Stimulated activated naive B cell treated with anti-CD40 and anti-IgM and Interleukin-4, amounts not matched to agents 10 μg/mL and 1 μg/mL and 100 μg/mL, for 72 hours (primary cell): ENCODE measurements around the gene CARD6.
"Not testable (repeated sequence)": the region's sequence is repeated elsewhere in the genome, so short reads cannot be mapped to it uniquely, and the experiment has no call there.

Experiments used
- ATAC-seq, 2 donors: fragments of 150-1000 bp; cut with Tn5 transposase; replicated peaks; 2 replicates each; pipeline ENCODE4 v1.10.0; 2021; ENCODE audit warnings: moderate library complexity in 1 of 2
- DNase-seq: peaks from one replicate; pipeline ENCODE4 v3.0.0; 2021
- H3K27ac Mint-ChIP-seq: one replicate; pipeline ENCODE4 v1.8.0; 2022; ENCODE audit warnings: mild to moderate bottlenecking, mixed read lengths
- H3K27me3 Mint-ChIP-seq, 2 donors: one replicate each; pipeline ENCODE4 v1.8.0; 2022; ENCODE audit warnings: mixed read lengths in 2 of 2
- H3K36me3 Mint-ChIP-seq, 2 donors: one replicate each; pipeline ENCODE4 v1.8.0; 2022; ENCODE audit warnings: mixed read lengths in 2 of 2, mild to moderate bottlenecking in 1 of 2
- H3K4me1 Mint-ChIP-seq, 2 donors: one replicate each; pipeline ENCODE4 v1.8.0; 2022; ENCODE audit warnings: mixed read lengths in 2 of 2, mild to moderate bottlenecking in 1 of 2
- H3K4me3 Mint-ChIP-seq, 2 donors: one replicate each; pipeline ENCODE4 v1.8.0; 2022; ENCODE audit warnings: mild to moderate bottlenecking in 2 of 2, mixed read lengths in 2 of 2, moderate library complexity in 1 of 2
- H3K9me3 Mint-ChIP-seq, 2 donors: one replicate each; pipeline ENCODE4 v1.8.0; 2022; ENCODE audit warnings: mixed read lengths in 2 of 2, mild to moderate bottlenecking in 1 of 2

The CARD6 gene

GRCh38 chr5:40872253-40872652 lies 31.1 kb downstream of the CARD6 start:
- not testable (repeated sequence) for DNase-seq, H3K4me3 Mint-ChIP-seq, H3K36me3 Mint-ChIP-seq, H3K9me3 Mint-ChIP-seq, H3K27ac Mint-ChIP-seq
- Mint-ChIP-seq H3K27me3 (peaks cover 6 to 14% of the 10 kb centered on the region in 2 donors), H3K4me1 (peaks cover 5 to 21% of the 10 kb centered on the region in 2 donors)
- peak in 1 of 2 donors; percentile 33 for ATAC-seq

GRCh38 chr5:40873286-40873880 lies 32.2 kb downstream of the CARD6 start:
- peaks cover 5 to 21% of the 10 kb centered on the region in 2 donors for H3K4me1 Mint-ChIP-seq
- ATAC-seq = no peak

DNA sequence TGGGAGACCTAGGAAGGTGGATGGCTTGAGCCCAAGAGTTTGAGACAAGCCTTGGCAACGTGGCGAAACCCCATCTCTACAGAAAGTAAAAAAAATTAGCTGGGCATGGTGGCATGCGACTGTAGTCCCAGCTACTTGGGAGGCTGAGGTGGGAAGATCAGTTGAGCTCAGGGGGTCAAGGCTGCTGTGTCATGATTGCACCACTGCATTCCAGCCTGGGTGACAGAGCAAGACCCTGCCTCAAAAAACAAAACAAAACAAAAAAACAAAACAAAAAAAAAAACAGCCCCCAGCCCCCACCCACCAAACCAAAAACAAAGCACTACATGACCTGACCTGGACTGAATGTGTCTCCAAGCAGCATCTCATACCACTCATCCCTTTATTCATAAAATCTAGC lies 34.8 kb downstream of the CARD6 start:
- Mint-ChIP-seq H3K4me1 (peaks cover 5 to 21% of the 10 kb centered on the region in 2 donors), H3K9me3 (peaks cover 7 to 9% of the 10 kb centered on the region in 2 donors), H3K27ac (no peak overlapping the region), H3K27me3 (peaks cover 5 to 7% of the 10 kb centered on the region in 2 donors), H3K4me3 (no peak overlapping the region), H3K36me3 (peaks cover 3 to 9% of the 10 kb centered on the region in 2 donors)
- no peak for ATAC-seq
- no peak for DNase-seq

More at GRCh38 chr5:40873286-40873880, 32.2 kb downstream of the CARD6 start:
- Mint-ChIP-seq H3K9me3 (peaks cover 7 to 9% of the 10 kb centered on the region in 2 donors), H3K27me3 (peaks cover 5 to 7% of the 10 kb centered on the region in 2 donors), H3K4me3 (no peak overlapping the region), H3K27ac (no peak overlapping the region), H3K36me3 (peaks cover 3 to 9% of the 10 kb centered on the region in 2 donors)
- no peak for DNase-seq

DNA sequence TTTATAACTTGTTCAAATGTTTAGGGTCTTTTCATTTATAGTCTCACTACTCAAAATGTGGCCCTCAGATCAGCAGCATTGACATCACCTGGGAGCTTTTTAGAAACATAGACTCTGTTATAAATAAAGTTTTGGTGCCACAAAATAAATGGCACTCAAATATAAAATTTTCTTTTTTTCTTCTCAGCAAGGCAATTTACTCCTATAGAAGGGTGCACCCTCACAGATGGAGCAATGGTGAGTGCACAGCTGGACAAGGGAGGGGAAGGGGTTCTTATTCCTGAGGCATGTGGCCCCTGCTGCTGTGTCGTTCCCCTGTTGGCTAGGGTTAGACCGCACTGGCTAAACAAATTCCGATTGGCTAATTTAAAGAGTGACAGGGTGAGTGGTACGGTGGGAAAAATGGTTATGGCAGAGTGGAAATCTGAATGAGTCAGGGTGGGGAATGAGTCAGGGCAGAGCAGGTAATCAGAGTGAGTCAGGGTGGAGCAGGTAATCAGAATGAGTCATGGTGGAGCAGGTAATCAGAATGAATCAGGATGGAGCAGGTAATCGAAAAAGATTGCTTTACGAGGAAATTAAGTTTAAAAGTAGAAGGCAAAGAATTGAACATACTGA lies 36.3 kb downstream of the CARD6 start:
- Mint-ChIP-seq H3K36me3 (peaks cover 9 to 14% of the 10 kb centered on the region in 2 donors), H3K9me3 (peaks cover 9 to 16% of the 10 kb centered on the region in 2 donors), H3K27ac (no peak overlapping the region), H3K27me3 (peaks cover 10 to 15% of the 10 kb centered on the region in 2 donors), H3K4me1 (peaks cover 3 to 16% of the 10 kb centered on the region in 2 donors), H3K4me3 (no peak overlapping the region)
- DNase-seq = no peak
- no peak for ATAC-seq

DNA sequence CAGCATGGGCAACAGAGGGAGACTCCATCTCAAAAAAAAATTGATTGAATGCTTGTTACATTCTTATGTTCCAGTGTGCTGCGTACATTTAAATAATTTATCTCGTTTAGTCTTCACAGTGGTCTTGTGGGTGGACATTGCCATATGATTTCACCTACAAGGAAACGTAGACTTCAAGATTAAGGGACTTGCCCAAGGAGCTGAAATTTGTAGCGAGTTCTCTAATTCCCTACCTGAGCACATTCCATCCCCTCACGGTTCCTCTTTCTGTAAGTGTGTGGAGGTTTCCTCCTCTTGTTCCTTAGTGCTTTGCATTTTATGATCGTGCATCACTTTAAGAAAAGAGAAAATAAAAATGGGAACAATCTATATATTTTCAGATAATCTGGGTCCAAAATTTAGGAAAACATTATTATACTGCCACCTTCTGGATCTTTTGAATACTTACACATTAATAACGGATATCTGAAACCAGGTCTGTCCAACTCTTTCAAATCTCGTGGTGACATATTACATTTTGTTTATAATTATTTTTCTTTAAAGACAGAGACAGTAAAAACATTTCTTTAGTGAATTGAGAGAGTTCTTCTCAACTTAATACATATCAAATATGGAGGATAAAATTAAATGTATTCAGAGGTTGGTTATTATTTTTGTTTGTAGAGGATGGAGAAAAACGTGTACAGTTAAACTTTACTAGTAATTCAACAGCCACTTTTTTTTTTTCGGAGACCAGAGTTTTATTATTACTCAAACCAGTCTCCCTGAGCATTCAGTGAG lies 38.2 kb downstream of the CARD6 start:
- H3K9me3 Mint-ChIP-seq = peaks cover 9 to 16% of the 10 kb centered on the region in 2 donors
- H3K27ac Mint-ChIP-seq = no peak overlapping the region
- DNase-seq = no peak
- peaks cover 0 to 1% of the 10 kb centered on the region in 2 donors for H3K4me1 Mint-ChIP-seq
- no peak overlapping the region for H3K4me3 Mint-ChIP-seq
- peaks cover 10 to 20% of the 10 kb centered on the region in 2 donors for H3K27me3 Mint-ChIP-seq
- ATAC-seq = peak; percentile 31 to 38
- H3K36me3 Mint-ChIP-seq = peaks cover 9 to 14% of the 10 kb centered on the region in 2 donors

GRCh38 chr5:40882291-40882690 lies 41.1 kb downstream of the CARD6 start:
- Mint-ChIP-seq H3K4me1 (no peaks in the 10 kb centered on the region), H3K27me3 (peaks cover 6 to 22% of the 10 kb centered on the region in 2 donors), H3K36me3 (peaks cover 5 to 10% of the 10 kb centered on the region in 2 donors), H3K4me3 (no peak overlapping the region), H3K27ac (no peak overlapping the region), H3K9me3 (peaks cover 6 to 11% of the 10 kb centered on the region in 2 donors)
- DNase-seq (no peak), ATAC-seq (no peak)

DNA sequence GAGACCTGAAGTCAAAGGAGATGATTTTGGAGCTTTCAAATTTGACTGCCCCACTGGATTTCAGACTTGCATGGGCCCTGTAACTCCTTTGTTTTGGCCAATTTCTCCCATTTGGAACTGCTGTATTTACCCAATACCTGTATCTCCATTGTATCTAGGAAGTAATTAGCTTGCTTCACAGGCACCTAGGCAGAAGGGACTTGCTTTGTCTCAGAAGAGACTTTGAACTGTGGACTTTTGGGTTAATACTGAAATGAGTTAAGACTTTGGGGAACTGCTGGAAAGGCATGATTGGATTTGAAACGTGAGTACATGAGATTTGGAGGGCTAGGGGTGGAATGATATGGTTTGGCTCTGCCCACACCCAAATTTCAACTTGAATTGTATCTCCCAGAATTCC lies 41.9 kb downstream of the CARD6 start:
- H3K9me3 Mint-ChIP-seq, H3K27ac Mint-ChIP-seq, H3K4me3 Mint-ChIP-seq, H3K36me3 Mint-ChIP-seq, ATAC-seq, H3K4me1 Mint-ChIP-seq, DNase-seq: not testable (repeated sequence)
- H3K27me3 Mint-ChIP-seq = peaks cover 6 to 24% of the 10 kb centered on the region in 2 donors

DNA sequence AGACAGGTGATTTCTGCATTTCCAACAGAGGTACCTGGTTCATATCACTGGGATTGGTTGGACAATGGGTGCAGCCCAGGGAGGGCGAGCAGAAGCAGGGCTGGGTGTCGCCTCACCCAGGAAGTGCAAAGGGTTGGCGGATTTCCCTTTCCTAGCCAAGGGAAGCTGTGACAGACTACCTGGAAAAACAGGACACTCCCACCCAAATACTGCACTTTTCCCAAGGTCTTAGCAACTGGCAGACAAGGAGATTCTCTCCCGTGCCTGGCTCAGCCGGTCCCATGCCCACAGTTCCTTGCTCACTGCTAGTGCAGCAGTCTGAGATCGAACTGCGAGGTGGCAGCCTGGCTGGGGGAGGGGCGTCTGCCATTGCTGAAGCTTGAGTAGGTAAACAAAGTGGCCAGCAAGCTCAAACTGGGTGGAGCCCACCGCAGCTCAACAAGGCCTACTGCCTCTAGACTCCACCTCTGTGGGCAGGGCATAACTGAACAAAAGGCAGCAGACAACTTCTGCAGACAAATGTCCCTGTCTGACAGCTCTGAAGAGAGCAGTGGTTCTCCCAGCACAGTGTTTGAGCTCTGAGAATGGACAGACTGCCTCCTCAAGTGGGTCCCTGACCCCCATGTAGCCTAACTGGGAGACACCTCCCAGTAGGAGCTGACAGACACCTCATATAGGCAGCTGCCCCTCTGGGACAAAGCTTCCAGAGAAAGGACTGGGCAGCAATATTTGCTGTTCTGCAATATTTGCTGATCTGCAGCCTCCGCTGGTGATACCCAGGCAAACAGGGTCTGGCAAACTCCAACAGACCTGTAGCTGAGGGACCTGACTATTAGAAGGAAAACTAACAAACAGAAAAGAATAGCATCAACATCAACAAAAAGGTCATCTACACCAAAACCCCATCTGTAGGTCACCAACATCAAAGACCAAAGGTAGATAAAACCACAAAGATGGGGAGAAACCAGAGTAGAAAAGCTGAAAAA lies 54.6 kb downstream of the CARD6 start:
- H3K36me3 Mint-ChIP-seq, H3K4me1 Mint-ChIP-seq, ATAC-seq, DNase-seq, H3K27ac Mint-ChIP-seq, H3K4me3 Mint-ChIP-seq, H3K9me3 Mint-ChIP-seq: not testable (repeated sequence)
- peaks cover 0 to 21% of the 10 kb centered on the region in 2 donors for H3K27me3 Mint-ChIP-seq

DNA sequence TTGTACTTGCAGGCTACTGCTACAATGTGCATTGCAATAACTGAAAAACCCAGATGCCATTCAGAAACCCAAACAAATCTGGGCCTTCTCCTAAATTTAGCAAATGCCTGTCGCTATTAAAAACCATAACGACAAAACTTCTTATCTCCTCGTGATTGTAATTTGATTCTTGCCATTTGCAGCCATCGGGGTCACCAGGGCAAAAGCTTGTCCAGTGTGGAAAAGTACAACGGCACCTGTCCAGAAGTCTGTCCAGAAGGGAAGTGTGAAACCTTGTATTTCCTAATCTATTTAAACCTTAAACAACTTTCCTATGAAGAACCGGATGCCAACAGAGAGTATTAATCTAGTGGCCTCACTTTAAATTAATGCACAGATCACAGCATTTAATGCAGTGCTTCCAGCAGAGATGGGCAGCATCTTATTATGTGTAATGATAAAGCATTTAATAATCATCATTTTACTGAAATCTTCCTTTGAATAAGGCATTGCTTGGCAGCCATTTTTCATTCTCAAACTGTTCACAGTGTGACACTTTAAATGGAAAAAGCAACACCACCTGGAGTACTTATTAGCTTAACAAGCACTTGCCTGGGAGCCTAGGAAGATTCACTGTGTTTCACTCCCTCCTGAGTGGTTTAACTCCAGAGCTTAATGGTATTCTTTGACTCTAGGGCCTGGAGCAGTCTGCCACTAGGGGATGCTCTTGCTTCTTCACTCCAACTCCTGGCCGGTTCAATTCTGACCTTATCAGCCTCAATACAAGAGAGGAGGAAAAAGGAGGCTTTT lies 63.2 kb downstream of the CARD6 start:
- H3K4me3 Mint-ChIP-seq = no peak overlapping the region
- H3K27me3 Mint-ChIP-seq = peaks cover 11% of the 10 kb centered on the region in 2 donors
- H3K4me1 Mint-ChIP-seq = peaks cover 9 to 13% of the 10 kb centered on the region in 2 donors
- peak; percentile 81 to 94 for ATAC-seq
- DNase-seq = peak; percentile 8
- H3K36me3 Mint-ChIP-seq = no peaks in the 10 kb centered on the region
- no peak overlapping the region for H3K27ac Mint-ChIP-seq
- H3K9me3 Mint-ChIP-seq = peaks cover 0 to 1% of the 10 kb centered on the region in 2 donors

- peak; percentile 10 to 20 for ATAC-seq
- Mint-ChIP-seq H3K4me3 (no peak overlapping the region), H3K9me3 (no peaks in the 10 kb centered on the region)
These were observed 63.8 kb downstream of the CARD6 start for GRCh38 chr5:40904994-40905306.

GRCh38 chr5:40906351-40906751 lies 65.2 kb downstream of the CARD6 start:
- ATAC-seq = no peak
- H3K36me3 Mint-ChIP-seq = no peaks in the 10 kb centered on the region
- H3K4me1 Mint-ChIP-seq = peaks cover 9 to 13% of the 10 kb centered on the region in 2 donors
- no peak overlapping the region for H3K4me3 Mint-ChIP-seq
- H3K9me3 Mint-ChIP-seq = no peaks in the 10 kb centered on the region
- DNase-seq = no peak
- H3K27ac Mint-ChIP-seq = peak overlapping the region; percentile 2
- H3K27me3 Mint-ChIP-seq = peaks cover 14 to 15% of the 10 kb centered on the region in 2 donors

More at GRCh38 chr5:40904994-40905306, 63.8 kb downstream of the CARD6 start:
- Mint-ChIP-seq H3K27me3 (peaks cover 11% of the 10 kb centered on the region in 2 donors), H3K36me3 (no peaks in the 10 kb centered on the region), H3K4me1 (peaks cover 9 to 13% of the 10 kb centered on the region in 2 donors), H3K27ac (no peak overlapping the region)
- no peak for DNase-seq

GRCh38 chr5:40909264-40909663 lies 68.1 kb downstream of the CARD6 start, which contains the start of gene C7:
TSS of gene C7 (plus strand) at chr5:40909497. CDS start at chr5:40909611, 114 bp downstream.
- H3K27ac Mint-ChIP-seq = no peak within 1 kb of the TSS
- ATAC-seq = no peak
- DNase-seq = no peak
- H3K27me3 Mint-ChIP-seq = peaks cover 19 to 20% of the 10 kb centered on the region in 2 donors
- peaks cover 9 to 13% of the 10 kb centered on the region in 2 donors for H3K4me1 Mint-ChIP-seq
- no peaks in the 10 kb centered on the region for H3K9me3 Mint-ChIP-seq
- no peak within 1 kb of the TSS for H3K4me3 Mint-ChIP-seq
- no peaks in the 10 kb centered on the region for H3K36me3 Mint-ChIP-seq

DNA sequence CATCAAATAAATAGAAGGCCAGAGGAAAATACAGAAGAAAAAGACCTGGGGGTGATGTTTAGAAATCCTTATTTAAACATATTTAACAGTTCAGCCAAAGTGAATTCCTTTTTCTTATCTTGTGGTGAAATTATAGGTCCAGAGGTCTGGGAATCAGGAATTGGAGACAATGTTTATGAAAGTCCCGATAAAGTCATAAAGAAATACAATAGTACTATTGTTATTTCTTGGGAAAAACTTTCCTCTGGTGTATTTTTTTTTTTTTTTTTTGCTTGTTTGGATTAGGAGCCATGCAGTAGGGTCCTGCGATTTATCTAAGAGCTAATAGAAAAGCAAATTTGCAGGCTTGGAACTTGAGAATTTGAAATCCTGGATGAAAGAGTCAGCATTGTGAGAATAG lies 68.6 kb downstream of the CARD6 start:
- H3K27me3 Mint-ChIP-seq = peaks cover 21 to 23% of the 10 kb centered on the region in 2 donors
- no peak overlapping the region for H3K4me3 Mint-ChIP-seq
- ATAC-seq = no peak
- peaks cover 9 to 13% of the 10 kb centered on the region in 2 donors for H3K4me1 Mint-ChIP-seq
- DNase-seq = no peak
- H3K9me3 Mint-ChIP-seq = no peaks in the 10 kb centered on the region
- no peaks in the 10 kb centered on the region for H3K36me3 Mint-ChIP-seq
- H3K27ac Mint-ChIP-seq = no peak overlapping the region
